K562 (cell line): ENCODE results near the gene HS3ST5. TPM values are rescaled to one million over a fixed set of nuclear protein-coding genes. Genes with fewer than 3 reads are reported as not detected.

Source experiments
- ATAC-seq: fragments of 200-7000 bp; cut with Tn5 transposase; 3 replicates; pipeline ENCODE4 v1.9.1; 2020; ENCODE audit warnings: moderate library complexity
- BruUV-seq: library from RNA; stranded (reverse); fragments of 400-500 nt; replicated peaks from 2 replicates; lab custom pipeline; 2021; lab: Mats Ljungman, UMichigan
- CTCF ChIA-PET: fragments of 300-600 bp; formaldehyde crosslinking; extraction: SDS; loops from one replicate; lab custom pipeline; 2021; ENCODE audit warnings: low intra/inter-chr PET ratio; lab: Yijun Ruan, JAX
- POLR2A ChIA-PET: fragments of 300-600, 350-650 bp; sonication (Branson Sonifier 250); formaldehyde crosslinking; extraction: SDS; loops from one replicate; lab custom pipeline; 2021; ENCODE audit warnings: antibody characterized with exemption, inconsistent platforms; lab: Yijun Ruan, JAX
- DNase-seq, 4 experiments: peaks; one replicate each; pipeline versions ENCODE4 v3.0.0 to v3.0.0-alpha.2; 2011 to 2018; ENCODE audit warnings: low spot score in 3 of 4, mixed read lengths in 3 of 4; ENCODE audit errors: extremely low read depth in 1 of 4
- FAIRE-seq: peaks from 2 replicates; lab custom pipeline; 2011; peaks lifted over from hg19 to GRCh38; lab: Jason Lieb, UNC
- H2AFZ ChIP-seq: 2 replicates; pipeline ENCODE4 v1.6.0; 2011; ENCODE audit warnings: low read depth, low read length, control low read depth, inconsistent platforms
- H3K27ac ChIP-seq: fragments of 200-600 bp; 3 replicates; pipeline ENCODE4 v1.8.0; 2011; ENCODE audit warnings: low read depth, mild to moderate bottlenecking, control low read depth, inconsistent platforms, low read length, moderate library complexity, mixed read lengths; ENCODE audit errors: extremely low read depth
- H3K27me3 ChIP-seq, 2 experiments: fragments of 300-600 bp in 1 of 2; 2 replicates in 1 of 2; 3 replicates in 1 of 2; pipeline versions ENCODE4 v1.6.0 to v1.8.0; 2011; ENCODE audit warnings: inconsistent platforms in 2 of 2, low read length in 2 of 2, mild to moderate bottlenecking in 1 of 2, mixed read lengths in 1 of 2, moderate library complexity in 1 of 2; ENCODE audit not compliant: control insufficient read depth in 2 of 2, insufficient read depth in 2 of 2
- H3K36me3 ChIP-seq: fragments of 300-600 bp; 3 replicates; pipeline ENCODE4 v1.8.0; 2011; ENCODE audit warnings: mild to moderate bottlenecking, low read length, inconsistent platforms; ENCODE audit not compliant: control insufficient read depth, insufficient read depth
- H3K4me1 ChIP-seq, 2 experiments: fragments of 200-600 bp in 1 of 2; replicated peaks in 1 of 2; 2 replicates in 1 of 2; 3 replicates in 1 of 2; pipeline versions ENCODE4 v1.5.1 to v1.8.0; 2011; ENCODE audit warnings: inconsistent platforms in 2 of 2, low read length in 2 of 2, mild to moderate bottlenecking in 1 of 2, mixed read lengths in 1 of 2, moderate library complexity in 1 of 2; ENCODE audit not compliant: control insufficient read depth in 2 of 2, insufficient read depth in 2 of 2
- H3K4me2 ChIP-seq: 2 replicates; pipeline ENCODE4 v1.6.1; 2011; ENCODE audit warnings: low read length, control low read depth, inconsistent platforms, mixed read lengths; ENCODE audit not compliant: insufficient read depth
- H3K4me3 ChIP-seq: fragments of 200-600 bp; sonication (generic), shearing (Covaris generic); 2 replicates; pipeline ENCODE4 v1.5.1; 2016; ENCODE audit warnings: control low read depth, inconsistent platforms
- H3K79me2 ChIP-seq: fragments of 200-600 bp; 3 replicates; pipeline ENCODE4 v1.8.0; 2011; ENCODE audit warnings: low read length, inconsistent platforms; ENCODE audit not compliant: control insufficient read depth, insufficient read depth
- H3K9ac ChIP-seq, 2 experiments: 2 replicates each; pipeline versions ENCODE4 v1.6.0 to v1.6.1; 2011; ENCODE audit warnings: low read depth in 2 of 2, low read length in 2 of 2, control low read depth in 1 of 2, inconsistent platforms in 1 of 2, mild to moderate bottlenecking in 1 of 2, mixed read lengths in 1 of 2; ENCODE audit not compliant: insufficient read depth in 1 of 2
- H3K9me1 ChIP-seq: one replicate; pipeline ENCODE4 v1.6.0; 2011; ENCODE audit warnings: inconsistent platforms, mild to moderate bottlenecking, low read length, moderate library complexity; ENCODE audit not compliant: control insufficient read depth, insufficient read depth
- H3K9me3 ChIP-seq: replicated peaks from 2 replicates; pipeline ENCODE4 v1.5.1; 2011; ENCODE audit warnings: low read depth, low read length, inconsistent platforms; ENCODE audit not compliant: control insufficient read depth, insufficient read depth
- H4K20me1 ChIP-seq: replicated peaks from 2 replicates; pipeline ENCODE4 v1.6.1; 2011; ENCODE audit warnings: low read length, inconsistent platforms, mixed read lengths; ENCODE audit not compliant: control insufficient read depth, insufficient read depth
- CBFA2T3 ChIP-seq: fragments of 450-650 bp; IDR thresholded peaks from 2 replicates; pipeline ENCODE4 v1.6.1; 2017
- CXXC5 ChIP-seq: fragments of 250-450 bp; sonication (Bioruptor Pico); IDR thresholded peaks from 2 replicates; pipeline ENCODE4 v1.8.0; 2022; ENCODE audit warnings: inconsistent platforms, mild to moderate bottlenecking, moderate library complexity
- HOXB6 ChIP-seq: fragments of 250-450 bp; sonication (Bioruptor Pico); IDR thresholded peaks from 2 replicates; pipeline ENCODE4 v1.5.1; 2022; ENCODE audit warnings: mild to moderate bottlenecking, borderline replicate concordance
- MYNN ChIP-seq, 2 experiments: sonication (generic); formaldehyde crosslinking in 1 of 2; IDR thresholded peaks; 2 replicates each; pipeline versions ENCODE4 v1.5.0 to v1.6.1; 2016 to 2020; ENCODE audit warnings: antibody characterized with exemption in 1 of 2, missing genetic modification reagents in 1 of 2
- NRF1 ChIP-seq, 2 experiments: fragments of 450-650 bp; IDR thresholded peaks in 1 of 2; conservative IDR thresholded peaks in 1 of 2; 2 replicates each; pipeline ENCODE4 v1.6.1; 2014; ENCODE audit warnings: mild to moderate bottlenecking in 2 of 2
- PHF20 ChIP-seq: fragments of 450-650 bp; IDR thresholded peaks from 2 replicates; pipeline ENCODE4 v1.6.1; 2018; ENCODE audit not compliant: partially characterized antibody
- PHF21A ChIP-seq: fragments of 450-650 bp; IDR thresholded peaks from 2 replicates; pipeline ENCODE4 v1.6.1; 2017; ENCODE audit warnings: low read depth, borderline replicate concordance
- SMAD2 ChIP-seq: fragments of 150-350 bp; IDR thresholded peaks from 2 replicates; pipeline ENCODE4 v1.6.1; 2014; ENCODE audit warnings: low read depth, mild to moderate bottlenecking, low read length
- STAT5B ChIP-seq: fragments of 250-450 bp; sonication (Bioruptor Pico); IDR thresholded peaks from 2 replicates; pipeline ENCODE4 v1.8.0; 2021; ENCODE audit warnings: mild to moderate bottlenecking, inconsistent platforms
- TAF15 ChIP-seq: fragments of 200-400 bp; formaldehyde crosslinking; IDR thresholded peaks from 2 replicates; pipeline ENCODE4 v1.6.1; 2017; ENCODE audit warnings: mild to moderate bottlenecking, low read depth, low read length, moderate library complexity
- TARDBP ChIP-seq: fragments of 450-650 bp; IDR thresholded peaks from 2 replicates; pipeline ENCODE4 v1.6.1; 2016
- TEAD2 ChIP-seq: fragments of 450-650 bp; IDR thresholded peaks from 2 replicates; pipeline ENCODE4 v1.6.1; 2016; ENCODE audit warnings: missing genetic modification characterization, control low read depth, missing compliant biosample characterization
- ZNF197 ChIP-seq: fragments of 200-800 bp; sonication (Bioruptor generic); IDR thresholded peaks from 2 replicates; pipeline ENCODE4 v1.6.1; 2016; ENCODE audit warnings: low read depth, missing genetic modification characterization, missing compliant biosample characterization
- ZNF274 ChIP-seq: IDR thresholded peaks from 2 replicates; pipeline ENCODE4 v1.6.1; 2011; ENCODE audit warnings: low read depth, mild to moderate bottlenecking, low read length, moderate library complexity, borderline replicate concordance
- ZNF436 ChIP-seq: fragments of 250-450, 450-650 bp; sonication (Bioruptor Pico); formaldehyde crosslinking; IDR thresholded peaks from 2 replicates; pipeline ENCODE4 v1.7.0; 2020; ENCODE audit warnings: mild to moderate bottlenecking
- ZNF561 ChIP-seq: fragments of 450-650 bp; formaldehyde crosslinking; conservative IDR thresholded peaks from 2 replicates; pipeline ENCODE4 v1.4.0; 2020; ENCODE audit warnings: mild to moderate bottlenecking, moderate library complexity
- WGBS: fragments of 100-300 bp; shearing (Covaris generic); methylation state at CpG from one replicate; pipeline ENCODE4 v1.1.6; 2016; ENCODE audit warnings: low coverage, mixed read lengths; ENCODE audit not compliant: insufficient coverage; ENCODE audit errors: missing lambda C conversion rate; 5-methylcytosine and 5-hydroxymethylcytosine counted together
- in situ Hi-C: fragments of 300-500 bp; cut with MboI; formaldehyde crosslinking; loops from 4 replicates; pipeline ENCODE4 v1.15.0; 2018; ENCODE audit warnings: inconsistent platforms, mixed read lengths
- intact Hi-C: fragments of 100-400 bp; cut with micrococcal nuclease; formaldehyde crosslinking; loops from 2 replicates; pipeline ENCODE4 v1.14.2; 2022
- polyA plus RNA-seq, 8 experiments: library from polyadenylated mRNA; depleted of rRNA in 4 of 8; stranded (reverse) in 5 of 8; unstranded in 3 of 8; fragments of >200 nt; fragmentation: Nextera tagmentation in 2 of 8; fragmentation: Illumina TruSeq in 1 of 8; extraction: Ambion mirVana in 2 of 8; extraction: Trizol in 1 of 8; gene quantifications; 2 replicates each; pipeline versions ENCODE4 v1.2.1 to v1.2.3, GENCODE V29; 2011 to 2014; ENCODE audit warnings: inconsistent platforms in 1 of 8, missing spikeins in 1 of 8
- total RNA-seq, 7 experiments: library from RNA; depleted of rRNA in 6 of 7; stranded (reverse); fragments of >200 nt in 6 of 7; fragmentation: Illumina TruSeq in 2 of 7; extraction: Trizol in 2 of 7; gene quantifications; 2 replicates each; pipeline versions ENCODE4 v1.2.1 to v1.2.3, GENCODE V29; 2011 to 2021; ENCODE audit warnings: low replicate concordance in 1 of 7
- TF ChIP-seq, protein P1 (sequence below): fragments of 450-650 bp; conservative IDR thresholded peaks from 2 replicates; pipeline ENCODE4 v1.6.1; 2016; ENCODE audit warnings: missing genetic modification characterization, low read depth, mild to moderate bottlenecking, control low read depth, missing compliant biosample characterization

Gene HS3ST5
- total and polyA plus RNA-seq, 9 of the 15 experiments (the other 6 are each of a cell fraction or from before 2014, with no cell fraction given), result not detected

- H3K9ac ChIP-seq, result no peak overlapping the region
- no peaks in the 10 kb centered on the region for H3K27me3 ChIP-seq
- no peak overlapping the region for H3K27ac ChIP-seq
- H3K4me3 ChIP-seq, result no peak overlapping the region
- H3K79me2 ChIP-seq, result no peaks in the 10 kb centered on the region
- TF ChIP-seq TARDBP, result no peak
- TF ChIP-seq TEAD2 (tag), result no peak
- no peak for TF ChIP-seq TAF15
- TF ChIP-seq MYNN (IDR thresholded peaks at IDR 0.05), result no peak
- no peak for TF ChIP-seq MYNN (CRISPR knock-in tag; IDR thresholded peaks at IDR 0.05)
- TF ChIP-seq, protein P1, sequence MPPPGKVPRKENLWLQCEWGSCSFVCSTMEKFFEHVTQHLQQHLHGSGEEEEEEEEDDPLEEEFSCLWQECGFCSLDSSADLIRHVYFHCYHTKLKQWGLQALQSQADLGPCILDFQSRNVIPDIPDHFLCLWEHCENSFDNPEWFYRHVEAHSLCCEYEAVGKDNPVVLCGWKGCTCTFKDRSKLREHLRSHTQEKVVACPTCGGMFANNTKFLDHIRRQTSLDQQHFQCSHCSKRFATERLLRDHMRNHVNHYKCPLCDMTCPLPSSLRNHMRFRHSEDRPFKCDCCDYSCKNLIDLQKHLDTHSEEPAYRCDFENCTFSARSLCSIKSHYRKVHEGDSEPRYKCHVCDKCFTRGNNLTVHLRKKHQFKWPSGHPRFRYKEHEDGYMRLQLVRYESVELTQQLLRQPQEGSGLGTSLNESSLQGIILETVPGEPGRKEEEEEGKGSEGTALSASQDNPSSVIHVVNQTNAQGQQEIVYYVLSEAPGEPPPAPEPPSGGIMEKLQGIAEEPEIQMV, result no peak
- TF ChIP-seq, all 486 proteins: peak for 0
- no peak for FAIRE-seq
- Histone ChIP-seq H2AFZ (no peak overlapping the region), H3K36me3 (no peaks in the 10 kb centered on the region), H3K9me1 (no peaks in the 10 kb centered on the region), H3K4me1 (no peaks in the 10 kb centered on the region), H3K4me2 (no peak overlapping the region), H4K20me1 (no peaks in the 10 kb centered on the region), H3K9me3 (no peaks in the 10 kb centered on the region)
- no TSS peak for BruUV-seq
- no peak for ATAC-seq
- 0% methylated on average over 3 of the region's 3 CpGs for WGBS
- no peak for DNase-seq
- in situ Hi-C loops (no loop called here), intact Hi-C loops (no loop called here)
- ChIA-PET POLR2A (no interaction called here), CTCF (no interaction called here)
Measured at GRCh38 chr6:114155763-114156162, 187.1 kb downstream of the HS3ST5 start.

GRCh38 chr6:114154812-114155211, 188.0 kb downstream of the HS3ST5 start:
- no peak overlapping the region for H3K4me2 ChIP-seq
- no peaks in the 10 kb centered on the region for H3K4me1 ChIP-seq
- H3K27ac ChIP-seq, result no peak overlapping the region
- no peaks in the 10 kb centered on the region for H3K27me3 ChIP-seq
- H3K9me1 ChIP-seq, result no peaks in the 10 kb centered on the region
- no peaks in the 10 kb centered on the region for H3K9me3 ChIP-seq
- BruUV-seq, result no TSS peak
- H2AFZ ChIP-seq, result no peak overlapping the region
- H4K20me1 ChIP-seq, result no peaks in the 10 kb centered on the region
- no peaks in the 10 kb centered on the region for H3K79me2 ChIP-seq
- no peaks in the 10 kb centered on the region for H3K36me3 ChIP-seq
- no peak overlapping the region for H3K9ac ChIP-seq
- in situ Hi-C loops, result no loop called here
- H3K4me3 ChIP-seq, result no peak overlapping the region
- WGBS, result 1% methylated on average over 4 of the region's 4 CpGs
- FAIRE-seq (no peak), DNase-seq (no peak), ATAC-seq (no peak)
- ChIA-PET CTCF (no interaction called here), POLR2A (no interaction called here)
- intact Hi-C loops, result no loop called here
- no peak for TF ChIP-seq SMAD2
- no peak for TF ChIP-seq CXXC5 (CRISPR knock-in tag)
- no peak for TF ChIP-seq HOXB6
- no peak for TF ChIP-seq NRF1 (conservative IDR thresholded peaks at IDR 0.05 in 1 of 2, IDR thresholded peaks at IDR 0.05 in 1 of 2)
- TF ChIP-seq PHF20, result no peak
- no peak for TF ChIP-seq ZNF197 (CRISPR knock-in tag)
- no peak for TF ChIP-seq ZNF274
- no peak for TF ChIP-seq STAT5B
- TF ChIP-seq ZNF561 (CRISPR knock-in tag), result no peak
- no peak for TF ChIP-seq PHF21A
- no peak for TF ChIP-seq CBFA2T3
- no peak for TF ChIP-seq ZNF436 (CRISPR knock-in tag)
